IMR-90 (cell line): ENCODE results near the gene FAM53B. TPM values are rescaled to one million over a fixed set of nuclear protein-coding genes. Genes with fewer than 3 reads are reported as not detected.

Source experiments
- ATAC-seq: fragments of 200-7000 bp; cut with Tn5 transposase; 2 replicates; pipeline ENCODE4 v1.9.1; 2020; ENCODE audit warnings: low read depth, mild to moderate bottlenecking, moderate library complexity
- BruUV-seq: library from RNA; stranded (reverse); fragments of 400-500 nt; replicated peaks from 2 replicates; lab custom pipeline; 2021; lab: Mats Ljungman, UMichigan
- CTCF ChIA-PET: fragments of 300-600 bp; formaldehyde crosslinking; extraction: SDS; loops from one replicate; lab custom pipeline; 2021; ENCODE audit warnings: antibody characterized with exemption; lab: Yijun Ruan, JAX
- POLR2A ChIA-PET: fragments of 300-600 bp; sonication (Branson Sonifier 250); formaldehyde crosslinking; loops from one replicate; lab custom pipeline; 2022; ENCODE audit warnings: antibody characterized with exemption; ENCODE audit not compliant: unreplicated experiment; lab: Charles Lee
- DNase-seq: peaks from one replicate; pipeline ENCODE4 v3.0.0; 2013
- H2AFZ ChIP-seq: replicated peaks from 2 replicates; pipeline ENCODE3; 2013; ENCODE audit warnings: low read length, mild to moderate bottlenecking; ENCODE audit not compliant: poor library complexity
- H2AK5ac ChIP-seq: 2 replicates; pipeline ENCODE4 v1.6.1; 2013; ENCODE audit warnings: low read depth, low read length, inconsistent platforms
- H2AK9ac ChIP-seq: replicated peaks from 2 replicates; pipeline ENCODE3; 2013; ENCODE audit warnings: mild to moderate bottlenecking, low read depth, low read length, moderate library complexity; ENCODE audit not compliant: poor library complexity
- H2BK120ac ChIP-seq: 2 replicates; pipeline ENCODE4 v1.6.1; 2013; ENCODE audit warnings: low read depth, low read length, inconsistent platforms
- H2BK15ac ChIP-seq: 3 replicates; pipeline ENCODE4 v1.6.1; 2013; ENCODE audit warnings: low read depth, low read length, inconsistent platforms
- H2BK20ac ChIP-seq: 2 replicates; pipeline ENCODE4 v1.6.1; 2013; ENCODE audit warnings: low read depth, mild to moderate bottlenecking, inconsistent platforms, low read length, moderate library complexity
- H2BK5ac ChIP-seq: 2 replicates; pipeline ENCODE4 v1.6.1; 2013; ENCODE audit warnings: mild to moderate bottlenecking, low read depth, low read length, inconsistent platforms; ENCODE audit not compliant: poor library complexity, severe bottlenecking
- H3K14ac ChIP-seq: replicated peaks from 2 replicates; pipeline ENCODE4 v1.6.1; 2013; ENCODE audit warnings: low read depth, low read length, inconsistent platforms
- H3K18ac ChIP-seq: 2 replicates; pipeline ENCODE4 v1.6.1; 2013; ENCODE audit warnings: low read depth, low read length, control low read depth
- H3K23ac ChIP-seq: 2 replicates; pipeline ENCODE4 v1.6.1; 2013; ENCODE audit warnings: low read depth, low read length, inconsistent platforms
- H3K27ac ChIP-seq: 2 replicates; pipeline ENCODE4 v1.5.1; 2013; ENCODE audit warnings: mild to moderate bottlenecking, control low read depth, low read length; ENCODE audit not compliant: insufficient read depth
- H3K27me3 ChIP-seq: 2 replicates; pipeline ENCODE4 v1.6.1; 2013; ENCODE audit warnings: low read length; ENCODE audit not compliant: control insufficient read depth, insufficient read depth
- H3K36me3 ChIP-seq: 2 replicates; pipeline ENCODE4 v1.6.1; 2013; ENCODE audit warnings: low read length, mixed read lengths; ENCODE audit not compliant: control insufficient read depth, insufficient read depth
- H3K4ac ChIP-seq: 2 replicates; pipeline ENCODE4 v1.6.1; 2013; ENCODE audit warnings: low read depth, low read length, inconsistent platforms
- H3K4me1 ChIP-seq: 2 replicates; pipeline ENCODE4 v1.6.1; 2013; ENCODE audit warnings: low read length, mixed read lengths; ENCODE audit not compliant: control insufficient read depth, insufficient read depth
- H3K4me2 ChIP-seq: 2 replicates; pipeline ENCODE4 v1.6.1; 2013; ENCODE audit warnings: low read depth, mild to moderate bottlenecking, control low read depth, low read length, moderate library complexity
- H3K4me3 ChIP-seq: 2 replicates; pipeline ENCODE4 v1.5.1; 2013; ENCODE audit warnings: low read depth, mild to moderate bottlenecking, control low read depth, low read length, moderate library complexity; ENCODE audit not compliant: insufficient read depth
- H3K56ac ChIP-seq: 2 replicates; pipeline ENCODE4 v1.6.1; 2013; ENCODE audit warnings: low read length, inconsistent platforms; ENCODE audit not compliant: insufficient read depth; ENCODE audit errors: extremely low read depth
- H3K79me1 ChIP-seq, 2 experiments: 2 replicates each; pipeline ENCODE4 v1.6.1; 2013; ENCODE audit warnings: low read length in 2 of 2, inconsistent platforms in 1 of 2, low read depth in 1 of 2
- H3K9ac ChIP-seq: 2 replicates; pipeline ENCODE4 v1.6.1; 2013; ENCODE audit warnings: low read depth, low read length, control low read depth
- H3K9me1 ChIP-seq: 2 replicates; pipeline ENCODE4 v1.6.1; 2013; ENCODE audit warnings: low read length, inconsistent platforms; ENCODE audit not compliant: insufficient read depth
- H3K9me3 ChIP-seq: 2 replicates; pipeline ENCODE4 v1.6.1; 2013; ENCODE audit warnings: low read length; ENCODE audit not compliant: control insufficient read depth, insufficient read depth
- H4K20me1 ChIP-seq: 2 replicates; pipeline ENCODE4 v1.6.1; 2013; ENCODE audit warnings: low read length, inconsistent platforms; ENCODE audit not compliant: insufficient read depth
- H4K5ac ChIP-seq: 2 replicates; pipeline ENCODE4 v1.6.1; 2013; ENCODE audit warnings: mild to moderate bottlenecking, low read depth, low read length, control low read depth
- H4K8ac ChIP-seq, 2 experiments: 2 replicates each; pipeline ENCODE4 v1.6.1; 2013; ENCODE audit warnings: low read depth in 2 of 2, low read length in 2 of 2, control low read depth in 1 of 2, inconsistent platforms in 1 of 2
- H4K91ac ChIP-seq: 2 replicates; pipeline ENCODE4 v1.6.1; 2013; ENCODE audit warnings: low read depth, low read length, inconsistent platforms; ENCODE audit not compliant: insufficient read depth
- CEBPB ChIP-seq: IDR thresholded peaks from 2 replicates; pipeline ENCODE4 v1.6.1; 2012; ENCODE audit warnings: low read depth, low read length, improper control_type of control experiment
- CHD1 ChIP-seq: IDR thresholded peaks from 2 replicates; pipeline ENCODE4 v1.6.1; 2012; ENCODE audit warnings: low read depth, low read length, improper control_type of control experiment
- FOS ChIP-seq: fragments of 150-350 bp; IDR thresholded peaks from 2 replicates; pipeline ENCODE4 v1.6.1; 2016; ENCODE audit warnings: low read depth, low read length
- NFE2L2 ChIP-seq: fragments of 150-350 bp; IDR thresholded peaks from 2 replicates; pipeline ENCODE4 v1.6.1; 2016; ENCODE audit warnings: low read depth, mild to moderate bottlenecking, low read length
- POLR2A ChIP-seq: IDR thresholded peaks from 2 replicates; pipeline ENCODE4 v1.6.1; 2012; ENCODE audit warnings: mild to moderate bottlenecking, low read depth, low read length
- RAD21 ChIP-seq: IDR thresholded peaks from 2 replicates; pipeline ENCODE4 v1.6.1; 2012; ENCODE audit warnings: low read length, improper control_type of control experiment
- RCOR1 ChIP-seq: IDR thresholded peaks from 2 replicates; pipeline ENCODE4 v1.6.1; 2012; ENCODE audit warnings: mild to moderate bottlenecking, low read length, improper control_type of control experiment; ENCODE audit not compliant: insufficient replicate concordance
- RFX5 ChIP-seq: IDR thresholded peaks from 2 replicates; pipeline ENCODE4 v1.8.0; 2012; ENCODE audit warnings: low read depth, mild to moderate bottlenecking, low read length, moderate library complexity
- SMC3 ChIP-seq: fragments of 150-350 bp; IDR thresholded peaks from 2 replicates; pipeline ENCODE4 v1.6.1; 2016; ENCODE audit warnings: low read depth, mild to moderate bottlenecking, antibody characterized with exemption, low read length, moderate library complexity
- WGBS, 2 experiments: methylation state at CpG; one replicate each; pipeline versions ENCODE4 v1.1.5 to v1.1.7; 2013; ENCODE audit warnings: missing lambda C conversion rate in 2 of 2; ENCODE audit not compliant: insufficient read length in 1 of 2; ENCODE audit errors: extremely low coverage in 2 of 2; 5-methylcytosine and 5-hydroxymethylcytosine counted together
- dilution Hi-C: fragments of 300-500 bp; cut with HindIII; formaldehyde crosslinking; loops from one replicate; pipeline ENCODE4 v1.14.3; 2018; ENCODE audit warnings: low sequenced_read_pairs; ENCODE audit not compliant: unreplicated experiment
- in situ Hi-C: fragments of 300-500 bp; cut with MboI; formaldehyde crosslinking; loops from 3 replicates; pipeline ENCODE4 v1.14.3; 2019; ENCODE audit warnings: low sequenced_read_pairs, inconsistent platforms, mixed read lengths
- intact Hi-C: fragments of 100-400 bp; cut with micrococcal nuclease; formaldehyde crosslinking; loops from 2 replicates; pipeline ENCODE4 v1.10.0; 2022
- polyA plus RNA-seq, 3 experiments: library from polyadenylated mRNA; depleted of rRNA; stranded (reverse); fragments of >200 nt; gene quantifications; 2 replicates each; pipeline ENCODE4 v1.2.3, GENCODE V29; 2012; ENCODE audit warnings: low replicate concordance in 1 of 3
- total RNA-seq: library from RNA; depleted of rRNA; stranded (reverse); fragments of >200 nt; gene quantifications from 2 replicates; pipeline ENCODE4 v1.2.3, GENCODE V29; 2012
- TF ChIP-seq, protein P1 (sequence below): fragments of 150-350 bp; IDR thresholded peaks from 2 replicates; pipeline ENCODE4 v1.6.1; 2016; ENCODE audit warnings: low read depth, mild to moderate bottlenecking, low read length, moderate library complexity, borderline replicate concordance
- TF ChIP-seq, protein P2 (sequence below): conservative IDR thresholded peaks from 2 replicates; pipeline ENCODE4 v1.5.1; 2012; ENCODE audit warnings: mild to moderate bottlenecking, low read depth, low read length, improper control_type of control experiment
- TF ChIP-seq, protein P3 (sequence below): fragments of 150-350 bp; IDR thresholded peaks from 2 replicates; pipeline ENCODE4 v1.6.1; 2017; ENCODE audit warnings: mild to moderate bottlenecking, antibody characterized with exemption, low read length, low read depth

Gene FAM53B
- total and polyA plus RNA-seq, 2 of the 4 experiments (the other 2 are of a cell fraction): 3.8 to 5.7 TPM

DNA sequence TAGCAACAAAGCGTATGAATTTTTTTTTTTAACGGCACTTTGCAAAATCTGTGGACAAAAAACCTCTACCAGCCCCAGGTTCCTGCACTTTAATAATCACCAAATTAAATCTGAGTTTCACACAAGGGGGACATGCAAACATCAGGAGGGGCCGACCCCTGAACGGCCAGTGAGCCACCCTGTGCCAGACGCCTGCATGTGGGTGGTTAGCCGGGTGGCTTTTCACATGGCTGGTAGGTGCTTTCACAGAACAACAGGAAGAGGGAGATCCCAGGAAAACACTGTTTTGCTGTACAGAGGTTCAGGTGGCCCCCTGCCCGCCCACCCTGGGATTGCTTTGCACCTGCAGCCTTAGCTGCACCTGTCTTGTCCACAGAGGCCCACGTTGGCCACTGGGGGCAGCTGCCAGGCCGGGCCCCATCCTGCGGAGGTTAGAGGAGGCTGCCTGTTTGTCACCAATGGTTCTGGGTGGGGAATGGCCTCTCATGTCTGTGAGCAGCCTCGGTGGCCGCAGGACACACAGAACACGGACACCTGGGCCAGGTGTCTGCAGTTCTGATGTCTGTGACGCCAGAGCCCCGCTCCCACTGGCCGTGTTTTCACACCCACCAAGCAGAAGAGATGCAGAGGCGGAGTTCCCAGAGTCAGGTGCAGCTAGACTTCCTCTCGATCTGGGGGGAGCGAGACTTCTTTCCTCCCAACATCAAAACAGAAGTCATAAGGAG, 107.7 kb downstream of the FAM53B start:
- H2BK120ac ChIP-seq: no peak overlapping the region
- H2AFZ ChIP-seq: no peak overlapping the region
- H4K5ac ChIP-seq: no peak overlapping the region
- H3K36me3 ChIP-seq: no peaks in the 10 kb centered on the region
- TF ChIP-seq CEBPB: no peak
- TF ChIP-seq, protein P1, sequence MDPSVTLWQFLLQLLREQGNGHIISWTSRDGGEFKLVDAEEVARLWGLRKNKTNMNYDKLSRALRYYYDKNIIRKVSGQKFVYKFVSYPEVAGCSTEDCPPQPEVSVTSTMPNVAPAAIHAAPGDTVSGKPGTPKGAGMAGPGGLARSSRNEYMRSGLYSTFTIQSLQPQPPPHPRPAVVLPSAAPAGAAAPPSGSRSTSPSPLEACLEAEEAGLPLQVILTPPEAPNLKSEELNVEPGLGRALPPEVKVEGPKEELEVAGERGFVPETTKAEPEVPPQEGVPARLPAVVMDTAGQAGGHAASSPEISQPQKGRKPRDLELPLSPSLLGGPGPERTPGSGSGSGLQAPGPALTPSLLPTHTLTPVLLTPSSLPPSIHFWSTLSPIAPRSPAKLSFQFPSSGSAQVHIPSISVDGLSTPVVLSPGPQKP: no peak
- TF ChIP-seq CHD1: no peak
- TF ChIP-seq FOS: no peak
- TF ChIP-seq, protein P2, sequence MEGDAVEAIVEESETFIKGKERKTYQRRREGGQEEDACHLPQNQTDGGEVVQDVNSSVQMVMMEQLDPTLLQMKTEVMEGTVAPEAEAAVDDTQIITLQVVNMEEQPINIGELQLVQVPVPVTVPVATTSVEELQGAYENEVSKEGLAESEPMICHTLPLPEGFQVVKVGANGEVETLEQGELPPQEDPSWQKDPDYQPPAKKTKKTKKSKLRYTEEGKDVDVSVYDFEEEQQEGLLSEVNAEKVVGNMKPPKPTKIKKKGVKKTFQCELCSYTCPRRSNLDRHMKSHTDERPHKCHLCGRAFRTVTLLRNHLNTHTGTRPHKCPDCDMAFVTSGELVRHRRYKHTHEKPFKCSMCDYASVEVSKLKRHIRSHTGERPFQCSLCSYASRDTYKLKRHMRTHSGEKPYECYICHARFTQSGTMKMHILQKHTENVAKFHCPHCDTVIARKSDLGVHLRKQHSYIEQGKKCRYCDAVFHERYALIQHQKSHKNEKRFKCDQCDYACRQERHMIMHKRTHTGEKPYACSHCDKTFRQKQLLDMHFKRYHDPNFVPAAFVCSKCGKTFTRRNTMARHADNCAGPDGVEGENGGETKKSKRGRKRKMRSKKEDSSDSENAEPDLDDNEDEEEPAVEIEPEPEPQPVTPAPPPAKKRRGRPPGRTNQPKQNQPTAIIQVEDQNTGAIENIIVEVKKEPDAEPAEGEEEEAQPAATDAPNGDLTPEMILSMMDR: no peak
- TF ChIP-seq RAD21: no peak
- no peak for TF ChIP-seq RCOR1
- TF ChIP-seq, protein P3, sequence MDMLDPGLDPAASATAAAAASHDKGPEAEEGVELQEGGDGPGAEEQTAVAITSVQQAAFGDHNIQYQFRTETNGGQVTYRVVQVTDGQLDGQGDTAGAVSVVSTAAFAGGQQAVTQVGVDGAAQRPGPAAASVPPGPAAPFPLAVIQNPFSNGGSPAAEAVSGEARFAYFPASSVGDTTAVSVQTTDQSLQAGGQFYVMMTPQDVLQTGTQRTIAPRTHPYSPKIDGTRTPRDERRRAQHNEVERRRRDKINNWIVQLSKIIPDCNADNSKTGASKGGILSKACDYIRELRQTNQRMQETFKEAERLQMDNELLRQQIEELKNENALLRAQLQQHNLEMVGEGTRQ: no peak
- TF ChIP-seq NFE2L2: no peak
- TF ChIP-seq RFX5: no peak
- no peak for TF ChIP-seq POLR2A
- TF ChIP-seq SMC3: no peak
- ChIA-PET CTCF (no interaction called here), POLR2A (no interaction called here)
- H3K14ac ChIP-seq: no peak overlapping the region
- H3K23ac ChIP-seq: no peak overlapping the region
- H3K56ac ChIP-seq: no peak overlapping the region
- H2AK5ac ChIP-seq: no peak overlapping the region
- intact Hi-C loops (no loop called here), dilution Hi-C loops (no loop called here), in situ Hi-C loops (no loop called here)
- H3K9me1 ChIP-seq: peaks cover 10% of the 10 kb centered on the region
- no peak overlapping the region for H3K18ac ChIP-seq
- no peak overlapping the region for H3K9ac ChIP-seq
- no peak for DNase-seq
- no peak for ATAC-seq
- no peaks in the 10 kb centered on the region for H3K9me3 ChIP-seq
- H3K27me3 ChIP-seq: no peaks in the 10 kb centered on the region
- no peak overlapping the region for H4K91ac ChIP-seq
- H2AK9ac ChIP-seq: no peak overlapping the region
- no peak overlapping the region for H2BK20ac ChIP-seq
- no peak overlapping the region for H2BK15ac ChIP-seq
- no peak overlapping the region for H4K8ac ChIP-seq
- no peak overlapping the region for H2BK5ac ChIP-seq
- no peak overlapping the region for H3K4me3 ChIP-seq
- H3K4me2 ChIP-seq: no peak overlapping the region
- 94% methylated on average over 4 of the region's 19 CpGs; no CpG with 5 or more reads in 1 of the 2 experiments for WGBS, 2 experiments
- H3K4ac ChIP-seq: no peak overlapping the region
- H4K20me1 ChIP-seq: peaks cover 3% of the 10 kb centered on the region
- H3K79me1 ChIP-seq: peaks cover 0 to 13% of the 10 kb centered on the region in 2 experiments; a peak in 1 of 4 replicates
- no peak overlapping the region for H3K27ac ChIP-seq
- no TSS peak for BruUV-seq
- H3K4me1 ChIP-seq: peaks cover 7% of the 10 kb centered on the region; the same call in 1 of the 2 replicates
